HG03175 (cell line): Measurements from ENCODE around the gene CSRP1.
"Not testable (repeated sequence)": the region's sequence is repeated elsewhere in the genome, so short reads cannot be mapped to it uniquely, and the experiment has no call there.

ENCODE experiments used
- ATAC-seq: cut with Tn5 transposase; IDR thresholded peaks from one replicate; pipeline ENCODE4 v1.9.1; 2021; ENCODE audit warnings: mild to moderate bottlenecking, moderate library complexity; ENCODE audit not compliant: unreplicated experiment

CSRP1 gene

DNA sequence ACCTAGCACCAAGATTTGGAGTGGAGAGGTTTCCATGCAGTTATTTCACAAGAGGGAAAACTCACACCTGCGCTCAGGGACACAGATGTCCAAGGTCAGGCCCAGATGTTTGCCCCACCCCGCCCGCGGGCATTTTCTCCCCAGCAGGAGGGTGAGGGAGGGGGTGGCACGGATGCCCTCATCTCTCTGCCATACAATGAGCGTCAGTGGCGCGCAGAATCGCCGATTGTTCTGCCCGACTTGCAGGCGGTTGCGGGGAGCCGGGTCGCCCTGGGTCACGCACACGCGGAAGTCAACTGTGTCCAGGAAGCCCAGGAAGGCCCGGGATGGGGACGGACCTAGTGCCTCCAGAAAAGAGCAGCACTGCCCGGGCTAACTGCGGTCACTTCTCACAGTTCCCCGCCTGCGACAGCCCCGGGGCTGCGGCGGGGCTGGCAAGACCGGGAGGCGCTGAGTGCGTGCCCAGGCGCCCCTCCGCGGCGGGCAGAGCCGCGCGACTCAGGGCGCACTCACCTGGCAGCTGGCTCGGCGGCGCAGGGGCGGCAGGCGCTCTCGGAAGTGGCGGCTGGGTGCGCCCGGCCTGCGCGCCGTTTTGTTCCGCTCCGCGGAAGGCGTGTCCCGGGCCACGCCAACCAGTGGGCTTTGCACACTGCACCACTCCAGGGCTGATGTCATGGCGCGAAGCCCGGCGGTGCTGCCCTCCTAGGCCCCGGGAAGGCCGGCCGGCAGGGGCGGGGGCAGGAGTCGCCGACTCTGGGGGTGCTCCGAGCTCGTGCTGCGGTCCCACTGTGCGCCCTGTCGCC, at the start of gene CSRP1:
CSRP1 (minus strand) TSS at position 567 of the 803 bp plus-strand sequence. CDS start 10,820 bp downstream, outside the sequence.
- ATAC-seq = peak; percentile 90

DNA sequence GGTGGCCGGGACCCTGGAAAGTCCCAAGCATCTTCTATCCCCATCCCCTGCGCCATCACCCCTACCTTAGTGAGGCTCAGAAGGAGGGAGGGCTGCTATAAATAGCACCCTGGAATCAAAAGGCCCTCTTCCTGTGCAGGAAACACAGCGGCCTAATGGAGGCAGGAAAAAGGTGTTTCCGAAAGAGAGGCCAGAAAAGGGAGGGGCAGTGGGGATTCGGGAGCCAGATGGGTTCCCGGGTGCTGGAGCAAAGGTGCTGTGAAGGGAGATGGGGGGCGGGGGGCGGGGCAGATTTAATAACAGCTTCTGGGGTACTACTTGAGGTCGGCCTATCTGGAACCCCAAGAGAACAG, 48.6 kb upstream of the CSRP1 start:
- ATAC-seq = no peak

DNA sequence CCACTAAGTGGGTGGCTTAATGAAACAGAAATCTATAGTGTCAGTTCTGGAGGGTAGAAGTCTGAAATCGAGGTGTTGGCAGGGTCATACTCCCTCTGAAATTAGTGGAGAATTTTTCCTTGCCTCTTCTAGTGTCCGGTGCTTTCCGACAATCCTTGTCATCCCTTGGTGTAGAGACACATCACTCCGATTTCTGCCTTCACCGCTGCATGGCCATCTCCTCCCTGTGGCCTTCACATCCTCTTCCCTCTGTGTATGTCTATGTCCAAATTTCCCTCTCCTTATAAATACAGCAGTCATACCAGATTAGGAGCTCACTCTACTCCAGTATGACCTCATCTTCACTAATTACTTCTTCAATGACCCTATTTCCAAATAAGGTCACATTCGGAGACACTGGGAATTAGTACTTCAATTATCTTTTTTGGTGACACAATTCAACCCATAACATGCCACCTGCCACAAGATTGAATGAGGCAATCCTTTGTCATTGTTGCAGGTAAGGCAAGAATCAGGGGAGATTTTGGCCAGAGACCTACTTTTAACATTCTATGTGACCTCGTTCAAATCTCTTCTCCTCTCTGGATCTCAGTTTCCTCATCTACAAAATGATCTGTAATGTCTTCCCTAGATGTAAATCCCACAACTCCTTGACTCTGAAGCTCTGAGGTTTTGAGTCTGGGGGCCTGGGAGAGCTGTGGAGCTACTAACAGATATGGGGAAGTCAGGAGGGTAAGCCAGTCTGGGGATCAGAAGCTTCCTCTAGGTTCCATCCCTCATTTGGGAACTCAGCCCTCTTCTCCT, 48.1 kb upstream of the CSRP1 start:
- no peak for ATAC-seq

DNA sequence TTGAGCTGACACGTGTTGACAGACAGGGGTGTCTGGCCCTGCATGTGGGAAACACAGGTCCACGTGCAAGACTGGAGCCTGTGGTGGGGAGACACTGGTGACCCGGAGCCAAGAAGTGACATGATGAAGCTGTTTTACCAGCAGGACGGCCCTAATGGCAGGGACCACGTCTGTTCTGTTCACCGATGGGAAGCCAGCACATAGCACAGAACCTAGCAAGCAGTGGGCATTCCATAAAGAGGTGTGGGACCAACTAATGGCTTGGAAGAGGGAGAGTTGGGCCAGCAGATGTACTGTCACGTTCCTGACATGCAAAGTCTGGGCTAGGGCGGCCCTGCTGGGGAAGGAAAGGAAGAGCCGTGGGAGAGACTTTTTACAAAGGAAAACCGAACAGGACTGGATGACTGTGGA, 47.3 kb upstream of the CSRP1 start:
- no peak for ATAC-seq

DNA sequence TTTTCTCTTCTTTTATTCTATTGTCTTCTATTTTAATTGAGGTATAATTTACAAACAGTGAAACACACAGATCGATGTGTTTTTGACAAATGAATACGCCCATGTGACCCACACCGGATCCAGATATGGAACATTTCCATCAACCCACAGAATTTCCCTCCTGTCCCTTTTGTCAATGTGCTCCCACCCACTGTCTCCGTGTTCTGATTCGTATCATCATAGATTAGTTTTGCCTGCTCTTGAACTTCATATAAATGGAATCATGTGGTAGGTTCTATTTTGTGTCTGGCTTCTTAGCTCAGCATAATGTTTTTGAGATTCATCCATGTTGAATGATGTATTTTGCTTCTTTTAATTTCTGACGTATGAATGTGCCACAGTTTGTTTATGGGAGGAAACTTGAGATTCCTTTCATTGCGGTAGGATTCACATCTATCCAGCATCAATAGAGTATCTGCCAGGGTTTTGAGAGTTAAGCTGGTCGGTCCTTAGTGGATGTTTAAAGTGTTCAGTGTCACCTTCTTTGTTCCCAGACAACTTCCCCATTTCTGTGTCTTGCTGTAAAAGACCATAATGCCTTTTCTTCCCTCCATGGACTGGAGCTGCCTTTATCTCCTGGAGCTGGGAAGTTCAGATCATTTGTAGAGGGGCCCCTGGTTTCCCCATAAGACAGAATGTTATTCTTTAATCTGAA, 46.7 kb upstream of the CSRP1 start:
- no peak for ATAC-seq

DNA sequence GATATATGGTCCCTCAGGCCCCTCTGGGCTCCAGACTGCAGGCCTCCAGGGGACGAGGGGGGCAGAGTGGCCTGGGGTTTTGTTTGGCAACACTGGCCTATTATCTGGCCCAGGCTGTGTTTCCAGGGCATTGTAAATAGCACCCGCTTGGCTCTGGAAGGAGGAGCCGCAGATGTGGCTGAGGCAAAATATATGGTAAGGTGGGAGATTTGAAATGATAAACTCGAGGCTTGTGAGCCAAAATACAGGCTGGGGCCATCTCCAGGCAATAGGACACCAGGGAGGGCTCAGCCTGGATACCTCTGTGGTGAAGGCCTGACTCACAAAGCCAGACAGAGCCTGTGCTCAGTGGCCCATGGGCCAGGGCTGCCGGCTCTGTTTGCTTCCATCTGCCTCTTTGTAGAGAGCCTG, 46.0 kb upstream of the CSRP1 start:
- ATAC-seq = no peak

DNA sequence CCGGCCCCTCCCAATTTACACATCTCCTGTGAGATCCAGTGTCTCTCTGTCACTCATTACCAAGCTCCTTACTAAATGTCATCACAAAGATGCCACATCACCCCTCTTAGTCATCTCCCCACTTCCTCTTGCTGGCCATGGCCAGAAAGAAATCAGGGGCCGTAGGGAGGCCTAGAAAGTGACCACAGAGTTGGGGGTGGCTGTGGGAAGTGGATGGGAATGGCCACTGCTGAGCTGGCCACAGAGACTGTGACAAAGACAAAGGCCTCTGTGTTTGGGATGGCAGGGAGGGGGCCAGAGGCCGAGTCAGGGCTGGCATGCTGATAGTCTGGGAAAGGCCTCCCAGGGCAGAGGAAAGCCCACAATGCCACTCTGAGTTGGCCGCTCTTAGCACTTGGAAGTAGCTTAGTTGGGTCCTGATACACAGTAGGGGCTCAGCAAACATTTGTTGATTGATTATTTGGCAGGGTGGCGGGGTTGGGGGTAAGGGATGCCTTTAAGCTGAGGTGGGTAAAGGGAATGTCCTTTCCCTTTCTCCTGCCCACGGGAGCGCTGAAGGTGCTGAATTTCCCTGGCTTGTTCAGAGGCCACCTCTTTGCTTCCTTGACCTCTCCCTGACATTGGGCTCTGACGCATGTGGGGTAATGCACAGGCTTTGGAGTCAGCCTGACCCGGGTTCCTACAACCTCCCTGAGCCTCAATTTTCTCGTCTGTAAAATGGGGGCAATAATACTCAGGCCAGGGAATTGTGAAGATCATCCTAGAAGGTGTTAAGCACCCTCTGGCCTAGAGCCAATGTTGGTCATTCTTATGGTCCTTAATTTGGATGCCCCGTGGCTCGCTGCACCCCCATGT, 45.2 kb upstream of the CSRP1 start:
- ATAC-seq = no peak

DNA sequence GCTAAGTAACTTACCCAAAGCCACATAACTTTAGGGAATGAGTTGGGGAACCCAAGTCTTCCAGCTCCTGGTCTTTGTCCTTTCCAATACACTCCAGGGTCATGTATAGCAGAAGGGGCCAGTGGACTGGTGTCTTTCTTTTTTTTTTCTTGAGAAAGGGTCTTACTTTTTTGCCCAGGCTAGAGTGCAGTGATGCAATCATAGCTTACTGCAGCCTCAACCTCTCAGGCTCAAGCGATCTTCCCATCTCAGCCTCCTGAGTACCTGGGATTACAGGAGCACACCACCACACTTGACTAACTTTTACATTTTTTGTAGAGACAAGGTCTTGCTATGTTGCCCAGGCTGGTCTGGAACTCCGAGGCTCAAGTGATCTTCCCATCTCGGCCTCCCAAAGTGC, 44.2 kb upstream of the CSRP1 start:
- no peak for ATAC-seq

DNA sequence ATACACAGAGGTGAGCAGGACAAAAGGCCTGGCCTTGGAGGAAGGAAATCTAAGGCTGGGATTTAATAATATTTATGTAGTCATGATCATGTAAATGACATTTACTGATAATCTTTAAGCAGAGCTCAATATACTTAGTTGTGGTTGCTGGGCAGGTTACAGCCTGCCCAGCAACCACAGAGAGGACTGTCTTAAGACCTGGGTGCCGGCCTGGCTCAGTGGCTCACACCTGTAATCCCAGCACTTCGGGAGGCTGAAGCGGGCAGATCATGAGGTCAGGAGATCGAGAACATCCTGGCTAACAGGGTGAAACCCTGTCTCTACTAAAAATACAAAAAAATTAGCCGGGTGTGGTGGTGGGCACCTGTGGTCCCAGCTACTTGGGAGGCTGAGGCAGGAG, 42.6 kb upstream of the CSRP1 start:
- not testable (repeated sequence) for ATAC-seq

DNA sequence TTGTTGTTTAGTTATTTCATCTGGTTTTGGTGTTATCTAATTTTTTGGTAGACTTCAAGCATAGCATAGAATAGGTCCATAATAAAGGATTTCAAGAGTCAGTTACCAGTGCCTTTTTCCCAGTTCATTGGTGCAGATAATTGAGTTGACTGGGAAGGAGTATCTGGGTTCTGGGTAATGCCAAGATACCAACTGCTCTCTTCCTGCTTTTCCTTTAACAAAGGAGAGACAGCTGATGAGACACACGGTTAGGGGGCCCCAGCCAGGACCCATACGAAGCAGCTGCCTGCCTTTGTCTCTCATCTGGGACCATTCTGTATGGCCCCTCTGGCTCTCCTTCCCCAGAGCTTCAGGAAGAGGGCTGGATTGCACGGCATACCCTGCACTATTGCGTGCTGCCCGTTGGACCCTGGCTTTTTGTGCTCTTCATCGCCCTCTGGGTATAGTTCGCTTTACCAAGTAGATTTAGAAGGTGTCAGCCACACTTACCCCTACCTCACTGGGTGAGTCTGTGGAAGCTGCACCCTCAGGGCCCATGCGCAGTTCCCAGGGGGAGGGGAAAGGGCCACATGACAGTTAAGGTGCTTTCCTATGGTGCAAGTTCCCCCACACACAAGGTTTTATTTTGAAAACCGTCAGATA, 39.0 kb upstream of the CSRP1 start:
- no peak for ATAC-seq

DNA sequence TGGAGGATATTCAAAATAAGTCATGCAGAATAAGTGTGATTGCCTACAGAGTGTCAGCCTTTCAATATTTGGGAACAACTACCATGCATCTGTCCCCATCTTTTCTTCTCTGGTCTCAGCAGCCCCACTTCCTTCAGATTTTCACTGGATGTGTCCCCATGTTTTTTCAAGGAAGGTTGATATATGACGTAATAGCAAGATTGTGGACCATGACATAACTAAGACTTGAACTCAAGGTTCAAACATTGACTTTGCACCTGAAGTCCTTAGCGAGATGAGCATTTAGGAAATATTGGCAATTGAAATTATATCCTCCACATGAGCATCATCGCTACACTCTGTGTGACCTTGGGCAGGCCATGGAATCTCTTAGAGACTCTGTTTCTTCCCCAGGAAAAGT, 37.8 kb upstream of the CSRP1 start:
- no peak for ATAC-seq

DNA sequence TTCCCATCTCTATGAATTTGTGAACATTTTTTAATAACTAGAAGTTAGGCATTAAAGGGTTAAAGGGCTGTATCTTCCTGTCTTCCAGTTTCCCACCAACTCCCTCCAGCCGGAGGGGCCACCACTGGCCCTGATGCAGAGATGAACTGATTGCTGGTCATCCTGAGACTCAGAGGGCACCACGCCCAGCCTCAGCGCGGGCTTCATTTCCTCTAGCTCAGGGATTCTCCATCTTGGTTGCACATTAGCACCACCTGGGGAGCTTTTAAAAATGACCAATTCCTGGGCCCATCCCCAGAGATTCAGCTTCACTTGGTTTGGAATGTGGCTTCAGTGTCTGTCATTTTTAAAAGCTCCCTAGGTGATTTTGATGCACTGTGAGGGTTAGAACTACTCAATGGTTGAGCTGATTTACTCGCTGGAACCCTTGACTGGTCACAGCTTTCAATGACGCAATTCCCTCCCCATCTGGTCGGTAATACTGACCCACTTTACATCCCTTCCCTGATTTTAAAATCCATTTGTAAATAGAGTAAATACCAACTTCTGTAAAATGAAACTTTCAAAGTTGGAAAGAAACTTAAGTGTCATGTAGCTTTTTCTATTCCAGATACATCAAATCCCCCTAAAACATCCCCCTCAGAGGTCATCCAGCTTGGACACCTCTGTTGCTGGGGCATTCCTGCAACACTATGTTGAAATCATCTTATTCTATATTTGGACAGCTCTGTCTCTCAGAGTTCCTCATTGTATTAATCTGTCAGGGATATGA, 37.1 kb upstream of the CSRP1 start:
- ATAC-seq = no peak

DNA sequence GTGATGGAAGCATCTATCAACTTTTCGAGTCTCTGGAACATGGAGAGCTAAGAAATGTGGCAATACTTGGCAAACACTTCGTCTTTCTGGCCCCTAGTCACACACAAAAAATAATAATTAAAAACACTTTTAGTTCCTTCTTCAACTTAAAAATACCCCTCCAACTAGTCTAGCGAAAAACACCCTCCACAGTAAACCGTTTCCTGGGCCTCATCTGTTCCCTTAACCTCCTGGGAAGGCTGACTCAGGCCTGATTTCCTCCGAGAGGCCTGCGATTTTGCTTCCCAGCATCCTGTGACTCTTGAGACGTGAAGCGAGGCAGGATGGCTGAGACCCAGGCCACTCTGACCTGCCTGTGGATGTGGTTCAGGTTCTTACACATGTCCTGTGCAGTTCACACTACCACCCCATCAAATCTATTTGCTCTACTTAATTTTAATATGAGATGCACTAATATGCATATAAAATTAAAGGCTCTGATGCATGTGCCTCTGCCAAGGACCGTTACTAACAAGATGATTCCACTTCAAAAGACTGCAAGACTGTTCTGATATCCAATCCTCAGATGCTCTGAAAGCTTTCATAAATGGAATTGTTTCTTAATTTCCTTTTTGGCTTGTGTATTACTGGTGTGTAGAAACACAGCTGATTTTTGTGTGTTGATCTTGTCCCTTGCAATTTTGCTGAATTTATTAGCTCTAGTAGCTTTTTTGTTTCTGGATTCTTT, 35.5 kb upstream of the CSRP1 start:
- ATAC-seq = no peak

DNA sequence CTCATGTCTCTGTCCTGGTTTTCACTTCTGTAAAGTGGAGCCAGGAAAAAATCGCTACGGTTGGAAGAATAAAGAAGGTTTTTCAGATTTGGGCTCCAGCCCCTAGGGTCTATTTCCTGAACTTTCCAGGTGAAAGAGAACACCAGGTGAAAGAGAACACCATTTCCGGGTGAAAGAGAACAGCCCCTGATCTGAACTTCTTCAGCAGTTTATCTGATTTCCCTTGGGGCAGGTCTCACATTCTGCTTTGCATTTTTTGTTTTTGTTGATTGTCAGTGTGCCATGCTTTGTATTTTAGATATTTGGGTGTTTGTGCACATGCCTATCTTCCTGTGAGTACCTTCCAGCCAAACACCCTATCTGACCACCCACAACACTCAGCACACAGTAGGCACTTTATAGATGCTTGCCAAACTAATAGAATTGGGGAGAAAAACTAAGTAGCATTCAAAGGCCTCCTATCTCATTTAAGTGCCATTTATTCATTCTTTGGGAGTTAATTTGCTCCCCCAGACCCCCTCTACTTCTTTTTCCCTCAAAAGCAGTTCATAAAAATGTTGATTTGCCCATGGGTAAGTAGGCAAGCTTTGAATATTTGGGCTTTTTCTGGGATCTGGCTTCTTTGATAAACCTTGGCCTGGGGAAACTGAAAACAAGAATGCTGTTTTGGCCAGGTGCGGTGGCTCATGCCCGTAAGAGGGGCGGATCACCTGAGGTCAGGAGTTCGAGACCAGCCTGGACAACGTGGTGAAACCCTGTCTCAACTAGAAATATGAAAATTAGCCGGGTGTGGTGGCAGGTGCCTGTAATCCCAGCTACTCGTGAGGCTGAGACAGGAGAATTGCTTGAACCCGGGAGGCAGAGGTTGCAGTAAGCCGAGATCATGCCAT, 34.2 kb upstream of the CSRP1 start:
- no peak for ATAC-seq

DNA sequence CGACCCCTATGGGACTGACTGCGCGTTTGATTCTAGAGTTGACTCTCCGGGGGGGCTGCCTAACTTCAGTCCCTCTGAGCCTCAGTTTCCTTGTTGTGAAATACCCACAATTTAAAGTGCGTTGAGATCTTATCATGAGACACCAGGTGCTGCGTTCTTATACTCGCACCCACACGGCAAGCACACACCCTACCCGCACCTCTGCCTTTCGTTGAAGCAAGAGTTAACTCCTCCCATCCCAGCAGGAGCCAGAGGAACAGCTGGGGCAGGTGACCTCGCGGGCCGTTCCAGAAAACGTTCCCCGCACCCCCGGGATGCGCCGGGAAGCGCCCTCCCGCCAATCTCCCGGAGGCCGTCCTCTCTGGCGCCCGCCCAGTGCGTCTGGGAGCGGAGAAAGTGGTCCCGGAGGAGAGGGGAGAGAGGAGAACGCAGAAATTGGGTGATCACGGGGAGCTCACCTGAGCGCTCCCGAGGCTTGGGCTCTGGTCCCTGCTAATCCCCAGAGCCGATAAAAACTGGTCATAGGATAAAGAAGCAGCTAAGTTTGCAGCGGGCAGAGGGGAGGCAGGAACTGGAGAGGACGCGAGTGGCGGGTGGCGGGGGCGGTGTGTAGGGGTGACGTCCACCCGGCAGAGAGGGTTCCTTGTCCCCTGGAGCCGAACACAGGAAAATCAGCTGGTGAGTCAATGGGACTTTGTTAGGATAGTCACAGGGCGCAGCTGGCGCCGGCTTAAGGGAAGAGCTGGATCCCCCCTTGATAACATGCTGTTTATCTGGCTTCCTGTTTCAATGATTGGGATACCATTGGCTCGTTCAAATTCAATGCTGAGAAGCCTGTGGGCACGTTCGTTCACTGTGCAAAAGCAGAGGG, 32.9 kb upstream of the CSRP1 start:
- no peak for ATAC-seq

DNA sequence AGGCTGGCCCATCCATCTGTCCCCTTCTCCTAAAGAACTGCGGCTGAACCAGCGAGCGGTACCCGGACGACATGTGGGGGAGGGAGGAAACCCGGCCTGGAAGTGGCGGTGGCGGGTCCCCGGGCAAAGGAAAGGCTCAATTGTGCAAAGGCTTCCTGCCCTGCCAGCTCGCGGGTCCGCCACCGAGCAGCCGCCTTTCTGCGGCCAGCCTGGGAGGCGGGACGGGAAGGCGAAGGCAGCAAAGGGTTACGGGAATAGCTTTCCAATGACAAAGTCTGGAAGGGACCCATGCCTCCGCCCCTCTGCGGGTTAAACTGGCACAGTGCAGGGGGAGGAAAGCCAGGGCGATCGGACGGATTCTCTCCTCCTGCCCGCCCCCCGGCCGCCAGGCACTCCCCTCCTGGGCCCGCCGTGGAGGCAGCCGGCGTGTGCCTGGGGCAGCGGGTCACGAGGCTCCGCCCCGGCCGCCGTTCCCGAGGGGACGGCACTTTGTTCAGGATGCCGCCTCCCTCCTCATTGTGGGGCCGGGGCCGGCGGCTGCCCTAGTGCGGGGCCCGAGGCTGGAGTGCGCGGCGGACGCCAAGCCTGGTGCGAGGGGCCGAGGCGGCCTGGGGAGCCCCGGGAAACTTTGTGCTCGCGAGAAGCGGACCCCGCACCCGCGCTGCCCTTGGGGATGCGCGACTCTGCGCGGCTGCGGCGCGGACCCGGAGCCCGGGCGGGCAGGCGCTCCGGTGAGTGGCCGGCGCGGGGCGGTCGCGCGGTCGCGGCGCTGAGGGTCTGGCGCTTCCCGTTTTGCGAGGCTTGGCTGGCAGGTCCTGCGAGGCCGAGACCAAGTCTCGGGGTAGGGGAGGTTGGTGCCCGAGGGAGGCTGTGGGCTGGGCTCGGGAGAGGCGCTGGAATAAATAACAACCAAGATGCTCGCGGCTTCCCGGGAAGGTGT, 32.0 kb upstream of the CSRP1 start, which contains the start of gene NAV1:
NAV1 (plus strand) TSS at position 516 of the 940 bp plus-strand sequence. CDS start 83,758 bp downstream, outside the sequence.
- ATAC-seq = no peak
